SK-N-SH treated with all-trans-retinoic acid at 6 μM for 48 hours (cell line): ENCODE results near the gene CBARP.
"Not testable (repeated sequence)": the region's sequence is repeated elsewhere in the genome, so short reads cannot be mapped to it uniquely, and the experiment has no call there.

Source experiments
- ATAC-seq: fragments of 200-7000 bp; cut with Tn5 transposase; 3 replicates; pipeline ENCODE4 v1.9.1; 2020; ENCODE audit warnings: mild to moderate bottlenecking, moderate library complexity
- ARNTL ChIP-seq: fragments of 450-650 bp; formaldehyde crosslinking; IDR thresholded peaks from 2 replicates; pipeline ENCODE4 v1.5.0; 2020; ENCODE audit warnings: low read depth, mild to moderate bottlenecking, moderate library complexity, borderline replicate concordance
- BACH2 ChIP-seq: fragments of 250-450 bp; sonication (Bioruptor Pico); IDR thresholded peaks from 2 replicates; pipeline ENCODE4 v1.9.0; 2021; ENCODE audit warnings: mild to moderate bottlenecking, borderline replicate concordance
- CREB5 ChIP-seq: fragments of 250-450 bp; sonication (Bioruptor Pico); IDR thresholded peaks from 2 replicates; pipeline ENCODE4 v1.5.1; 2020; ENCODE audit warnings: low read depth, mild to moderate bottlenecking, moderate library complexity
- CSDC2 ChIP-seq: fragments of 250-450 bp; sonication (Bioruptor Pico); IDR thresholded peaks from 2 replicates; pipeline ENCODE4 v1.5.0; 2020; ENCODE audit warnings: mild to moderate bottlenecking, moderate library complexity
- CSRNP3 ChIP-seq: fragments of 250-450 bp; sonication (Bioruptor Pico); IDR thresholded peaks from 2 replicates; pipeline ENCODE4 v1.5.1; 2021; ENCODE audit warnings: mild to moderate bottlenecking, moderate library complexity
- ESRRG ChIP-seq: fragments of 250-450 bp; sonication (Bioruptor Pico); IDR thresholded peaks from 2 replicates; pipeline ENCODE4 v1.6.1; 2021; ENCODE audit warnings: mild to moderate bottlenecking
- GLIS3 ChIP-seq: fragments of 250-450 bp; sonication (Bioruptor Pico); IDR thresholded peaks from 2 replicates; pipeline ENCODE4 v1.5.0; 2020; ENCODE audit warnings: mild to moderate bottlenecking, moderate library complexity
- OSR1 ChIP-seq: fragments of 250-450 bp; sonication (Bioruptor Pico); IDR thresholded peaks from 2 replicates; pipeline ENCODE4 v1.8.0; 2022; ENCODE audit warnings: moderate library complexity, mild to moderate bottlenecking, inconsistent platforms
- PATZ1 ChIP-seq: fragments of 250-450 bp; sonication (Bioruptor Pico); IDR thresholded peaks from 2 replicates; pipeline ENCODE4 v1.8.0; 2020; ENCODE audit warnings: mild to moderate bottlenecking, moderate library complexity, borderline replicate concordance
- RARB ChIP-seq: fragments of 250-450 bp; sonication (Bioruptor Pico); IDR thresholded peaks from 2 replicates; pipeline ENCODE4 v1.8.0; 2021; ENCODE audit warnings: mild to moderate bottlenecking, moderate library complexity
- TCF4 ChIP-seq: fragments of 250-450 bp; sonication (Bioruptor Pico); IDR thresholded peaks from 2 replicates; pipeline ENCODE4 v1.8.0; 2021; ENCODE audit warnings: mild to moderate bottlenecking, moderate library complexity, borderline replicate concordance
- TOX ChIP-seq: fragments of 250-450 bp; sonication (Bioruptor Pico); IDR thresholded peaks from 2 replicates; pipeline ENCODE4 v1.8.0; 2021; ENCODE audit warnings: mild to moderate bottlenecking, moderate library complexity, borderline replicate concordance
- TSHZ2 ChIP-seq: fragments of 250-450 bp; sonication (Bioruptor Pico); IDR thresholded peaks from 2 replicates; pipeline ENCODE4 v1.5.0; 2020; ENCODE audit warnings: mild to moderate bottlenecking, moderate library complexity
- ZC3H10 ChIP-seq: fragments of 250-450 bp; sonication (Bioruptor Pico); IDR thresholded peaks from 2 replicates; pipeline ENCODE4 v1.5.1; 2021; ENCODE audit warnings: mild to moderate bottlenecking, moderate library complexity
- ZFP3 ChIP-seq: fragments of 250-450 bp; sonication (Bioruptor Pico); IDR thresholded peaks from 2 replicates; pipeline ENCODE4 v1.5.0; 2020; ENCODE audit warnings: mild to moderate bottlenecking, moderate library complexity
- ZFP30 ChIP-seq: fragments of 450-650 bp; formaldehyde crosslinking; IDR thresholded peaks from 2 replicates; pipeline ENCODE4 v1.5.0; 2022; ENCODE audit warnings: mild to moderate bottlenecking, moderate library complexity
- ZNF565 ChIP-seq: fragments of 450-650 bp; formaldehyde crosslinking; conservative IDR thresholded peaks from 2 replicates; pipeline ENCODE4 v1.5.0; 2020; ENCODE audit warnings: low read depth, mild to moderate bottlenecking, moderate library complexity
- ZNF70 ChIP-seq: fragments of 450-650 bp; formaldehyde crosslinking; IDR thresholded peaks from 2 replicates; pipeline ENCODE4 v1.5.0; 2020; ENCODE audit warnings: mild to moderate bottlenecking, moderate library complexity
- ZNF8 ChIP-seq: fragments of 450-650 bp; formaldehyde crosslinking; IDR thresholded peaks from 2 replicates; pipeline ENCODE4 v1.5.0; 2020; ENCODE audit warnings: mild to moderate bottlenecking, moderate library complexity

CBARP gene

GRCh38 chr19:1206150-1206863, 31.5 kb downstream of the CBARP start:
- no peak for TF ChIP-seq ZFP30 (CRISPR knock-in tag)
- TF ChIP-seq ESRRG (CRISPR knock-in tag), result no peak
- TF ChIP-seq PATZ1 (CRISPR knock-in tag), result no peak
- TF ChIP-seq ZNF565 (CRISPR knock-in tag), result no peak
- TF ChIP-seq CSRNP3 (CRISPR knock-in tag), result no peak
- TF ChIP-seq CREB5, result no peak
- no peak for TF ChIP-seq ZNF70
- TF ChIP-seq OSR1, result no peak
- no peak for TF ChIP-seq TSHZ2
- no peak for TF ChIP-seq ZFP3 (CRISPR knock-in tag)
- no peak for TF ChIP-seq BACH2 (CRISPR knock-in tag)
- TF ChIP-seq CSDC2 (CRISPR knock-in tag), result no peak
- TF ChIP-seq RARB (CRISPR knock-in tag), result no peak
- TF ChIP-seq GLIS3 (CRISPR knock-in tag), result no peak
- no peak for TF ChIP-seq ZNF8
- TF ChIP-seq ZC3H10, result no peak
- no peak for ATAC-seq

GRCh38 chr19:1205114-1206099, 32.4 kb downstream of the CBARP start, which contains the start of gene STK11:
Gene STK11, plus strand, starts transcription at chr19:1205778. Its CDS starts 1,136 bp downstream, at chr19:1206914.
- ATAC-seq, result peak; percentile 95
- TF ChIP-seq TOX (CRISPR knock-in tag) (no peak), GLIS3 (CRISPR knock-in tag) (no peak), ARNTL (CRISPR knock-in tag) (no peak), CREB5 (no peak)

GRCh38 chr19:1200614-1201013, 37.2 kb downstream of the CBARP start:
- ATAC-seq, result not testable (repeated sequence)

GRCh38 chr19:1199531-1199930, 38.3 kb downstream of the CBARP start:
- ATAC-seq, result no peak
- TF ChIP-seq RARB (CRISPR knock-in tag) (no peak), TCF4 (CRISPR knock-in tag) (no peak), TSHZ2 (no peak)
- TF ChIP-seq, all 23 proteins: peak for 0
